HG02840 (cell line): ENCODE results near the gene CAPN15.
"Not testable (repeated sequence)": the region's sequence is repeated elsewhere in the genome, so short reads cannot be mapped to it uniquely, and the experiment has no call there.

ENCODE experiments used
- ATAC-seq: cut with Tn5 transposase; IDR thresholded peaks from one replicate; pipeline ENCODE4 v1.9.1; 2021; ENCODE audit warnings: mild to moderate bottlenecking, moderate library complexity, moderate number of reproducible peaks; ENCODE audit not compliant: unreplicated experiment, low FRiP score

Gene CAPN15

DNA sequence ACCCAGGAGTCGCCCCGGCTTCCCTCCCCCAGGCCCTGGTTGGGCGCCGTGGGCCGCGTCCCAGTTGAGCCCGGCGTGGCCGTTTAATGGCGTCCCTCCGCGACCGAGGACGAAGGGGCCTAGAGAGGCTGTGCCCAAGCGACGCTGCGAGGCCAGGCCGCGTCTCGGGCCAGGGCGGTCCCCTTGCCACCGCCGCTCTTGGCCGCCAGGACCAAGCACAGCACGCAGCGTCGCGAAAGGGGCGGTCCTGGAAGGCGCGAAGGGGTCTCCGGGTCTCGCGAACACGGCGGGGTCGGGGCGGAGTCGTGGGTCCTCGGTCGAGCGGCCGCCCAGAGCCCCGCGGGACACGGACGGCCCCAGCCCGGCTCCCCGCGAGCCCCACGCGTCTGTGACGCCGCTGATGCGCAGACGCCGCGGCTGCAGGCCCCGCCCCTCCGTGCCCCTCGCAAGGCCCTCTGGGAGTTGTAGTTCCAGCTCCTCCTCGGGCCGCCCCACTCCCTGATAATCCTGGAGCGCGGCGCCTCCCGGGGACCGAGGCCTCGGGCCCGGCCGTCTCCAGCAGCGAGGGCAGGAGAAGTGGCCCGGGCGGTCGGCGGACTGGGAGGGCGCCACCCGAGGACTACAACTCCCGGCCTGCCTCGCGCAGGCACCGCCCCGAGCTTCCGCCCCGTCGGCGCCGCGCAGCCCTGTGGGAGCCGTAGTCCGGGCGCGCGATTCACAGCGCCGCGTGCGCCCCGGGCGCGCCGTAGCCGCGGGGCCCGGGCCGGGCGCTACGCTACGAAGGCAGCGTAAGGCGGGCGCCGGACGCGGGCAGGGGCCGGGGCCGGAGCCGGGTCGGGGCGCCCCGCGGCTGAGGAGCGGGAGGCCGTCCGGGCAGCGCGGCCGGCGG lies at the start of gene CAPN15:
CAPN15 (plus strand) TSS at position 698 of the 889 bp plus-strand sequence. CDS start 19,127 bp downstream, outside the sequence.
- ATAC-seq, result peak; percentile 70

DNA sequence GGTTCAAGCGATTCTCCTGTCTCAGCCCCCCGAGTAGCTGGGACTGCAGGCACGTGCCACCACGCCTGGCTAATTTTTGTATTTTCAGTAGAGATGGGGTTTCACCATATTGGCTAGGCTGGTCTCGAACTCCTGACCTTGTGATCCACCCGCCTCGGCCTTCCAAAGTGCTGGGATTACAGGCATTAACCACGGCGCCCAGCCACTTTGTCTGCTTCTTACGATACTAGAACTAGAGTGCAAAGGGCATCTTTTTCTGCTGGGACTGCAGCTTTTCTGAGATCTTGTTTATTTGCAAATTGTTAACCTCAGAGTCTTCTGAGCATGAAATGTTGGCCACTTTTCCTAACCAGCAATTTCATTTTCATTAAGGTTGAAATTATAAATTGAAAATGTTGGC lies 49.2 kb upstream of the CAPN15 start:
- not testable (repeated sequence) for ATAC-seq

DNA sequence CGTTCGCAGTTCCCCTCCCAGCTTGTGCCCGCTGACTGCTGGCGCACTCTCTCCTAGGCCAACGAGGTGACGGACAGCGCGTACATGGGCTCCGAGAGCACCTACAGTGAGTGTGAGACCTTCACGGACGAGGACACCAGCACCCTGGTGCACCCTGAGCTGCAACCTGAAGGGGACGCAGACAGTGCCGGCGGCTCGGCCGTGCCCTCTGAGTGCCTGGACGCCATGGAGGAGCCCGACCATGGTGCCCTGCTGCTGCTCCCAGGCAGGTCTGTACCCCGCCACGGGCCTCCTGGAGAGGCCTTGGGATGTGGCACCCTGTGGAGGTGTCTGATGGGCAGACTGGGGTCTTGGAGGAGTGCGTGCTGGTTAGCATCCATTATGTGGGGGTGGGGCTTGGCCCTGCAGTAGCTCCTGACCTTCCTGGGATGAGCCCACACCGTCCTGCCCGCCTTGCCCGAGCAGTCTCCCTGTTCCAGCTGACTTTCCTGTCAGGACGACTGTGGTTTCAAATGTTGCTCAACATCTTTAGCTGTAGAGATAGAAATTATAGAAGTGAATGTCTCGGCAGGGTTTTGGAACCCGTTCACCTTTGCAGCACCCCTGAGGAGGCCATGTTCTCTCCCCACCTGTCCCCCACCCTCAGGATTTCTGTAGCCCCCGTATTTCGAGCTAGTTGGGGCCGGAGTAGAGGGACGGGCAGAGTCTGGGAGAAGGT lies 44.9 kb upstream of the CAPN15 start:
- ATAC-seq, result no peak

DNA sequence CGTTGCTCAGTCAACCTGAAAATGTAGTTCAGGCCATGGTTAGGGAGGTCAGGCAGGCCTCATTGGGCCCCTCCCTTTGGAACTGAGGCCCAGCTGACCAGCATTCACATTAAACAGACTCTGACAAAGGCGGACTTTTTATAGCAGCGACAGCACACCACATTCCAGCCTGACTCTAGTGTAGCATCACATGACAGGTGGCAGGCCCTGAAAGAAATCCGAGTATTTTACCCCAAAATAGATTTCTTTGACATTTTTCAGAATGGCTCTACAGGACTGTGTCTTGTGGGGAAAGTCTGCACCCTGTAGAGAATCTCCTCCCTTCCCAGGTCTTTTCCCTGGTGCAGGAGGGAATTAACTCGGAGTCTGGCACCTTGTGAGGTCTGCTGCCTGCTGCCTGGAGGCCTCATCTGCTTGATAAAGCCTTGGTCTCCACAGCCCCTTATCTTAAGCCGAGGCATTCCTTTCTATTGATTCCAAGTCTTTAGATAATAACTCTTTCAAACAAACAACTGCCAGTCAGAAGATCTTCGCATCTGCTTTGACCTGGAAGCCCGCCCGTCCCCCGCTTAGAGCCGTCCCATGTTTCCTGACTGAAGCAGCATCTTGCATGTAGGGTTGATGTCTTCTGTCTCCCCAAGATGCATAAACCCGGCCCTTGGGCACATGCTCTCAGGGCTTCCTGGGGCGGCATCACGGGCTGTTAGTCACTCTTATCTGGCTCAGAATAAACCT lies 44.0 kb upstream of the CAPN15 start:
- ATAC-seq, result no peak

DNA sequence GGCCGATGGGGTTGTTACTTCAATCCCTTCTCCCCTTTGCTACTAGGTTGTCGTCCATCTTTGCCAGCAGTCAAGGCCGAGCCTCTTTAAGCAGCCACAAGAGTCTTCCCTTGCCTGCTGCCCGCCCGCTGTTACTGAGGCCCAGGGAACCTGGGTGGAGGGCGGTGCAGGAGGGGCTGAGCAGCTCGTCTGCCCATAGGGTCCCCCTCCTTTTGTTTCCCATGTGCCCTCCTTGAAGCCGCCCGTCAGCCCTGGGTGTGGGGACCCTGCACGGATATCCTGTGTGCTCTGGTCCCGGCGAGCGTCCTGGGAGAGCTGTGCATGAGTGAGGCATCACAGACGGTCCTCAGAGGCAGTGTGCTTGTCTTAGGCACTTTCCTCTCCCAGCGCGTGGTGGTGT lies 37.9 kb upstream of the CAPN15 start:
- no peak for ATAC-seq

DNA sequence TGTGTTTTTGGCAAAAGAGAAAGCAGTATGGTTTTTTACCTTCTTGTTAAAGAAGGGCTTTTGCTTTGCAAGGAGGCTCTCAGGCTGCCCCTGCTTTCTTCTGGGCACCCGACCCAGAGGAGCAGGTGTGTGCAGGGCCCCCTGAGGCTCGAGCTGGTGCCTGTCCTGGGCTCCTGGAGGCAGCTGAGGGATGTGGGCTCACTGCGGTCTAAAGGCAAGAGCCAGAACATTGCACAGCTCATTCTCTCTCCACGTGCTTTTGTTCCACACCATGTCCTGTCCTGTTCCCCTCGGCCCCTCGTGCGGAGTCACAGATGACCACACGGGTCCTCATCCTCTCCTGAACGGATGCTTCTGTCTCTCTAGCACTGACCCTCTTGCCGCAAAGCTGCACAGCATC lies 36.7 kb upstream of the CAPN15 start:
- no peak for ATAC-seq

DNA sequence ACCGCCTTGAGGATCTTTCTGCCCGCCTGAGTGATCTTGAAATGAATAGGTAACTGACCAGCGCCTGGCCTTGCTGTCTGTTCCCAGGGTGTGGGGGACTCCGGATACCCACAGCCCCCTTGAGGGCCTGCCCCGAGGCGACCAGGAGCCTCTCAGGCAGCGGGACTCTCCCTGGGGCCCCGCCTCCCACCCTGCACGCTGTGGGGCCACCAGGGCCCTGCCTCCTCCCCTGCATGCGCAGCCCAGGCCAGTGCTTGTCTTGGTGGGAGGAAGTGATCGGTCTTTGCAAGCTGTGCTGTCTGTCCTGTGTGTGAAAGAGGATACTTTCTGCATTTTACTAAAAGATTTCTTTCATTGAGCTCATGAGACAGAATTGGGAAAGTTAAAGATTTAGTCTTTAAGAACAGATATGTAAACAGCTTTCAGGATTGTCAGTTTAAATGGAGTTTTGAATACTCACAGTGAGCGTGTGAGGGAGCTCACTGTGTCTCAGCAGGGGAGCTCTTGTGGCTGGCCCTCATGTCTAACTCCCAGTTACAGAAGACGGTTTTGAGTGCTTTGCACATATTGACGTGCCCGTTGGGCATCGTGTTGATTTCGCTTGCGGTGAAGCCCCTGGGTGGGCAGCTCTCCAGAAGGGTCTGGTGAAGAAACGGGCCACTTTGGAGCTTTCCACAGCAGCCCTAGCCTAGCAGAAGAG lies 36.1 kb upstream of the CAPN15 start:
- no peak for ATAC-seq

DNA sequence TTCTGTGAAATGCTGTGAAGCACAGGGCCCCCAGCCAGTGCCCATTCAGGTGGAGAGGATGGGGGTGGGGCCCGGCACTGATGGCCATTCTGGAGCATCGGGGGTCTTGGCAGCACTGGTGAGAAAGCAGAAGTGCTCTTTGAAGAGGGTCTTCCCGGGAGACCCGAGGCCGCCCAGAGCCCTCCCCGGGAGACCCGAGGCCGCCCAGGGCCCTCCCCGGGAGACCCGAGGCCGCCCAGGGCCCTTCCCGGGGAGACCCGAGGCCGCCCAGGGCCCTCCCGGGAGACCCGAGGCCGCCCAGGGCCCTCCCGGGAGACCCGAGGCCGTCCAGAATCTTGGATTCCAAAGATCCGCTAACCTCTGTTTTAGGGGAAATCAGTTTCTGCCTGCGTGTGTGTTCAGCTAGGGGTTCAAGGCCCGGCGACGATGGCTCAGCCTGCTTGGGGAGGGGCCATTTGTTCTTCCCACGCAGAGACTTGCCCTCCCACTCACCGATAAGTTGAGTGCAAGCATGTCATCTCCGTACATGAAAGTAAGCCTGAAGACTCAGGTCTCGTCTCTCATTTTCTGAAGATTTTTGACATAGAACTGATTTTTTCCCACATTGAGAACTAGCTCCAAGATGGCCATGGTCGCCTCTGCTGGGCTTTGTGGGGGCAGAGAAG lies 35.2 kb upstream of the CAPN15 start:
- ATAC-seq, result no peak

DNA sequence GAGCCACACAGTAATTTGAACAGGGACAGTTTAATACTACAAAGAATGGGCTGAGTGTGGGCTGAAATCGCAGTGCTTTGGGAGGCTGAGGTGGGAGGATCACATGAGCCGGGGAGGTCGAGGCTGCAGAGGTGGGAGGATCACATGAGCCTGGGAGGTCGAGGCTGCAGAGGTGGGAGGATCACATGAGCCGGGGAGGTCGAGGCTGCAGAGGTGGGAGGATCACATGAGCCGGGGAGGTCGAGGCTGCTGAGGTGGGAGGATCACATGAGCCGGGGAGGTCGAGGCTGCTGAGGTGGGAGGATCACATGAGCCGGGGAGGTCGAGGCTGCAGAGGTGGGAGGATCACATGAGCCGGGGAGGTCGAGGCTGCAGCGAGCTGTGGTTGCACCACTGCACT lies 32.8 kb upstream of the CAPN15 start:
- ATAC-seq, result not testable (repeated sequence)

DNA sequence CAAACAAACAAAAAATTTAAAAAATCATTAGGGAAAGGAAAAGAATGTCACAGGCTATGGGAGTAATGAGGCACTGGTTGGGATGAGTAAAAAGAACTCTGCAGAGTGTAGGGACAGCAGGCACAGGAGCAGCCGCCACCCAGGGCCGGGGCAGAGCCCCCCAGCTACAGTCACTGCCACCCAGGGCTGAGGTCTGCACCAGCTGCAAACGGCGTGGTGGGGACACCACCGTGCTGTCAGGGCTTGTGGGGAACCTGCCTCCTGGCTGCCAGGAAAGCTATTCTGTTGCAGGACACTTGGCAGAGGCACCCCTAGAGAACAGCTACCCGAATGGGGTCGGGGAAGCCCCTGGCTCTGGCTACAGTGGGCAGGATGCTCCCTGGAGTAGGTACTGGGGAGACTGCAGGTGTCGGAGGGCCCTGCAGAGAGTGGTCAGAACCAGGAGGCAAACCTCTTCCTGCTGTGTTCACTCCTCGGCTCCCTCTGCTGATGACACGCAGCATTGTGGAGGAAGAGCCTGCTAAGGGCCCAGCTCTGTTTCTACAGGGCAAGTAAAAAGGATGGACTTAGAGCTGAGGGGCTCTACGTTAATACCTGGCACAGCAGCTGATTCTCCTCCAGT lies 32.3 kb upstream of the CAPN15 start:
- ATAC-seq, result no peak

DNA sequence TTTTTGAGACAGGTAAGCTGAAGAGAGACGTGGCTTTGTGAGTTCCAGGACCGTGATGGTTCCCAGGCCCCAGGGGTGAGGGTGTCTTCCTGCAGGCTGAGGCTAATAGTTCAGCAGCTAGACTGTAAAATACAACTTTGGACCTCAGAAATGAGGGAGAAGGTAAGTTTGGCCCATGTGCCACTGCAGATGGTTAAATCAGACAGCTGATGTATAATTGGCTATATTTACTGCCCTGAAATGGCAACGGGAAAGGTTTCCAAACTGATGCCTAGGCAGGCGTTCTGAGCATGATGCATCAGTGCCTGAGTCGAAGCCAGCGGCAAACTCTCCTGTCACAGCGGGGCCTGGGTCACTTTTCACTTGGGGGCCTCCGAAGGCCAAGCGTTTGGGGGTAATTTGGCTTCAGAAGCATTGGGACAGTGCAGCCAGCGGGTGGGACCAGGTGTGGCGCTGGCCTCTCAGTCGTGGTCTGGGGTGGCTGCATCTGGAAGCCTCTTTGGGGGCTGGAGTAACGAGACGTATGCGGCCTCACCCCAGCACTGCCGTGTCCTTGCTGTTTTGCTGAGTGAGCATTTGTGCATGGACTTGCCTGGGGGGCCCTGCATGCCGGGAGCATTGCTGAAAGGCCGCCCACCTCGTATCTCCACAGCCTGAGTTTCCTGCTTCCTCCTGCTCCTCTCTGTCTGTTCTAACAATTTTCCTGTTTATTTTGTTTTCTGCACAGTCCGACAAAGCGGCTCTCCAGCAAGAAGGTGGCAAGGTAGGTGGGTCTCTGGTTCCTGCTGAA lies 31.2 kb upstream of the CAPN15 start:
- ATAC-seq, result no peak

DNA sequence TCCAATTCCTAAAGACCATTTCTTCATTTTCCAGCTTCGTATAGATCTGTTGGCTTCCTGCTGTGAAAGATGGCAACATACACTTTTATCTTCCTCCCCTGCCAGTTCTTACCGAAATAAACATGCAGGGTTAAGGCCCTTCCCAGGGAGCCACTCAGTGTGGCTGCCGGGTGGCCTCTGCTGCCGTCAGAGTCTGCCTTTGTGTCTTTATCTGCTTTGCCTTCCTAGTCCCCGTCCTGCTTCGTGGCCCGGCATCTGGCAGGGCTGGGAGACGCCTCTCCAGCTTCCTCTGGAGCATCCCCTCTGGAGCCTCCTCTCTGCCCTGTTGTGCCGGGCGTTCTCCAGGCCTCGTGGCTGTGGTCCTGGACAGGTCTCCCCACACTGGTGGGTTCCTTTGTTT lies 30.3 kb upstream of the CAPN15 start:
- no peak for ATAC-seq

DNA sequence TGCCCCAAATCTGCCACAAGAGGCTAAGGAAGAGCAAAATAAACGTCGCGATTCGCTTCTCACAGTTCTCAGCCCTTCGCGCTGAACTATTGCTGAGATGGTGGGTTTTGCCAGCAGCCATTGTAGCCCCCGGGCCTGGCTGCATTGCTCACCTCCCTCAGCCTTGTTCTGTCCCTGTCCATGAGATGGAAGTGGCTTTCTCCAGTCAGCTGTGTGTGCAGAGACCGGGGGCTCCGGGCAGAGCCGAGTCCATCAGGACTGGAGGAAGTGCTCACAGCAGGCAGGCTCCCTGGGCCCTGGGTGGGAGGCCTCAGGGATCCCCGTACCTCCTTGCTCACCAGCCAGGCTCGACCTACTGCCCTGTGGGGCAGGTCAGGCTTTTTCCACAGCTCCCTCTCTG lies 27.6 kb upstream of the CAPN15 start:
- no peak for ATAC-seq

DNA sequence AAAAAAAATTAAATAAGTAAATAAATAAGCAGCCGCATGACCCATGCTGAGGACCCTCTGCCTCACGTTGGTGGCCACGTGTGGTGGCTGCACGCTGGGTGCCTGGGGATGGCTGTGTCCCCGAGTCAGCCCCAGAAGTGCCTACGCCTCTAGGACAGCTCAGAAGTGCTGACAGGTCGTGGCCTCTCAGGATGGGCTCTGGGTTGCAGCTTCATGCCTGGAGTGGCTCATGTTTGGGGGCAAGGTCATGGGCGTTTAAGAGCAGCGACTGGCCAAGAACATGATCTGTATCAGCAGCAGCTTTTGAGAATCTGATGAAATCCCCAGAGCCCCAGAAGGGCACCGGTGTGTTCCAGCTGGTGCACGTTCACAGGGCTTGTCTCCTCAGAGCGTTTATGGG lies 26.8 kb upstream of the CAPN15 start:
- ATAC-seq, result no peak

DNA sequence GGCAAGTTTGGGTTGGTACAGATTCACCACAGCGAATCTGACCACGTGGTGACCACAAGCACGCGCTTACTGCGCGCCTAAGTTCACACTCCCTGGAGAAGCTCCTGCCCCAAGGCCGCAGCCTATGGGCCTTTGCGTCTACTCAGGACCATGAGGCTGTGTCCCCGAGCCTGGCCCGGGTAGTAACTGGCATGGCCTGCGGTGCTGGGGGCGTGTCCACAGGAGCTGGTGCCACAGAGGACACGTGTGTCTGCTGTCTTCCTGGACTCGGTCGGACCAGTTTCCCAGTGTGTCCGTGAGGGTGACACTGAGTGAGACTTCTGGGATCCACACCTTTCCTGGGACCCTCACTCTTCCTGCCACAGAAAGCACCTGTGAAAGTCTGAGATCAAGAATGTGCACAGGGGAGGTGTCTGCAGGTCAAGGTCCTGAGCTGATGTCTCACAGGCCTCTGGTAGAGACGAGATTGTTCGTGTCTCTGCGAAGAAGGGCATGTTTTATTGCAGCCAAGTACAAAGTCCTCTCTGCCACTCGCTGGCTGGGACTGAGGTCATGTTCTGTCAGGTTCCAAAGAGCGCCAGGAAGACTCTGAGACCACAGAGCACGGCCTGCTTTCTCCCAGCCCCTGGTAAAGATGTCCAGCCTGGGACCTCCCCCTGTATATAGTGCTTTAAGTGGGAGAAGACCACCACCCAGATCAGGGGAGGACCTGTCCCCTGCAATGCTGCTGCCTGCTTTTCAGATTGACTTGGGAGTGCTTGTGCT lies 25.2 kb upstream of the CAPN15 start:
- ATAC-seq, result no peak

DNA sequence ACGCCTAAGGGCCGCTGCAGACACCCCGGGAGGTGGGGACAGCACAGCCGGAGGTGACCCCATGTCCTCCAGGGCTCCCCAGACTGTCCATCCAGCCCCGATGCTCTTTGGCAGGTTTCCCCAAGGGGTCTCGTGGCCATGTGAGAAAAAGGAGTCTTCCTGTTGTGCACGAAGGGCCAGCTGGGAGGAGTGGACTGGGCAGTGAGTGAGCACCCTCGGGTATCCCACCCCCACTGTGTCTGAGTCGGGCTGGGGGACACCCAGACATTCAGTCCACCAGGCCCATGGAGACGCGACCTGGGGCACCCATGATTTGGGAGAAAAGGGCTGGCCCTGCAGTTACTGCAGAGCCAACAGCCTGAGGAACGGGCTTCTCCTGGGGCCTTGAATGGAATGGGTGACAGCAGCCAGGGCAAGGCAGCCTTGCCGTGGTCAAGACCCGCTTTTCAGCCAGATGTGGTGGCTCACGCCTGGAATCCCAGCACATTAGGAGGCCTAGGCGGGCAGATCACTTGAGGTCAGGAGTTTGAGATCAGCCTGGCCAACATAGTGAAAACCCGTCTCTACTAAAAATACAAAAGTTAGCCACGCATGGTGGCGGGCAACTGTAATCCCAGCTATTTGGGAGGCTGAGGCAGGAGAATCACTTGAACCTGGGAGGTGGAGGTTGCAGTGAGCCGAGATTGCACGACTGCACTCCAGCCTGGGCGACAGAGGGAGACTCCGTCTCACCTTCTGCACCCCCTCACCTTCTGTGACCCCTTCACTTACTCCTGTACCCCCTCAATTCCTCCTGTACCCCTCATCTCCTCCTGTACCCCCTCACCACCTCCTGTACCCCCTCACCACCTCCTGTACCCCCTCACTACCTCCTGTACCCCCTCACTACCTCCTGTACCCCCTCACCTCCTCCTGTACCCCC lies 24.1 kb upstream of the CAPN15 start:
- no peak for ATAC-seq
